Measurements from ENCODE around the gene RNPEP.
"Not testable (repeated sequence)": the region's sequence is repeated elsewhere in the genome, so short reads cannot be mapped to it uniquely, and the experiment has no call there.

RNPEP gene

GRCh38 chr1:202012544-202013478, 30.4 kb downstream of the RNPEP start:
- DNase-seq: no peak

DNA sequence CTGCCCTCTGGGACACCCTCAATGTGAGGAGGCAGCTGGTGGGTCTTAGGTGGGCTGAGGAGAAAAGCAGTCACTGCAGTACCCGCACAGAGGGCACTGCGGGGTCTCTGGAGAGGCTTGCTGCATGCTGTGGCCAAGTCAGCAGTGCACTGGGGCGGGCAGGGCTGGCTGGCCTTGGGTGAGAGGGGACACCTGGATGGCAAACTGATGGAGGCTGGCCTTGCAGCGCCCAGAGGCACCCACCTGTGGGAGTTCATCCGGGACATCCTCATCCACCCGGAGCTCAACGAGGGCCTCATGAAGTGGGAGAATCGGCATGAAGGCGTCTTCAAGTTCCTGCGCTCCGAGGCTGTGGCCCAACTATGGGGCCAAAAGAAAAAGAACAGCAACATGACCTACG, 31.2 kb downstream of the RNPEP start:
- no peak for DNase-seq

GRCh38 chr1:202014060-202014459, 31.6 kb downstream of the RNPEP start:
- no peak for DNase-seq

DNA sequence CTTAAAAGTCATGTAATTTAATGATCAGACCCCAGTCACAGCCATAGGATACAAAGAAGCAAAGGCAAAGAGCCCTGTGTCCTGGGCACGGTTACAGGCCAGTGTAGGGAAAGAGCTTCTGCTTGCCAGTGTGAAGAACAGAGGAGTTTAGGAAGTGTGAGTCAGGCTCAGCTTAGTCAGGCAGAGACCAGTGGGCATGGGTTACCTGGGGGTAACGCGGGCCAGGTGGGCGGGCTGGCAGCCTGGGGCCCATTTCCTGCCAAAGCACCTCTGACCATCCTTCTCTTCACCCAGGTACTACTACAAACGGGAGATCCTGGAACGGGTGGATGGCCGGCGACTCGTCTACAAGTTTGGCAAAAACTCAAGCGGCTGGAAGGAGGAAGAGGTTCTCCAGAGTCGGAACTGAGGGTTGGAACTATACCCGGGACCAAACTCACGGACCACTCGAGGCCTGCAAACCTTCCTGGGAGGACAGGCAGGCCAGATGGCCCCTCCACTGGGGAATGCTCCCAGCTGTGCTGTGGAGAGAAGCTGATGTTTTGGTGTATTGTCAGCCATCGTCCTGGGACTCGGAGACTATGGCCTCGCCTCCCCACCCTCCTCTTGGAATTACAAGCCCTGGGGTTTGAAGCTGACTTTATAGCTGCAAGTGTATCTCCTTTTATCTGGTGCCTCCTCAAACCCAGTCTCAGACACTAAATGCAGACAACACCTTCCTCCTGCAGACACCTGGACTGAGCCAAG, 32.6 kb downstream of the RNPEP start:
- DNase-seq: no peak

DNA sequence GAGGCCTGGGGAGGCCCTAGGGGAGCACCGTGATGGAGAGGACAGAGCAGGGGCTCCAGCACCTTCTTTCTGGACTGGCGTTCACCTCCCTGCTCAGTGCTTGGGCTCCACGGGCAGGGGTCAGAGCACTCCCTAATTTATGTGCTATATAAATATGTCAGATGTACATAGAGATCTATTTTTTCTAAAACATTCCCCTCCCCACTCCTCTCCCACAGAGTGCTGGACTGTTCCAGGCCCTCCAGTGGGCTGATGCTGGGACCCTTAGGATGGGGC, 33.2 kb downstream of the RNPEP start:
- DNase-seq: no peak

GRCh38 chr1:202016022-202016810, 33.8 kb downstream of the RNPEP start:
- peak; percentile 16 for DNase-seq

- no peak for DNase-seq
Measured at GRCh38 chr1:202016811-202017748, 34.6 kb downstream of the RNPEP start.

DNA sequence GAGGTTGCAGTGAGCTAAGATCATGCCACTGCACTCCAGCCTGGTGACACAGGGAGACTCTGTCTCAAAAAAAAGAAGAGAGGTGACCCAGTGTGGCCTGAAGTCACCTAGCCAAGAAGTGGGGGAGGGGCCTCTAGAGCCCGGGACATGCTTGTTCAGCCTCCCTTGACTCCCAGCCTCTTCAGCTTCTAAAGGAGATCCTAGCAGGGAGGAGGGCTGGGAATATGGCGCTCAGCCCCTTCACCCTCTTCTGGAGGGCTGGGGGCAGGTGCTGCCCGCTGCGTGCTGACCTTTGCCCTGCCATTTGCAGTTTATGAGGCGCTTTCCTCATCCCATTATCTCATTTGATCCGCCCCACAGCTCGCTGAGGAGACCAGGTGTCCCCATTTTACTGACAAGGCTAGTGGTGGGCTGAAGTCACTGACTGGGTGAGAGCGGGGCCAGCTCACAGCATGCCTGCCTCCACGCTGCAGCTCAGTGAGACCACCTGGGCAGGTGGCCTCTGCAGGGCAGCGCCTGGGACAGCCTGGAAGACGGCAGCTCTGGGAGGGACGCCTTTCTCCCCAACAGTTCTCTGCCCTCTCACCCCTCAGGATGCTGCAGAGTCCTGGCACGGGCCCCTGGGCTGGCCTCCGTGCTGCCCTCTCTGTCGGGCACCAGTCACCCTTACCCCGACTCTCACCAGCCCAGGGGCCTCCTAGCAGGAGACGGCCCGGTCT, 35.5 kb downstream of the RNPEP start:
- no peak for DNase-seq

- no peak for DNase-seq
Measured at GRCh38 chr1:202018468-202019234, 36.2 kb downstream of the RNPEP start.

GRCh38 chr1:202019235-202019558, 36.7 kb downstream of the RNPEP start:
- not testable (repeated sequence) for DNase-seq

DNA sequence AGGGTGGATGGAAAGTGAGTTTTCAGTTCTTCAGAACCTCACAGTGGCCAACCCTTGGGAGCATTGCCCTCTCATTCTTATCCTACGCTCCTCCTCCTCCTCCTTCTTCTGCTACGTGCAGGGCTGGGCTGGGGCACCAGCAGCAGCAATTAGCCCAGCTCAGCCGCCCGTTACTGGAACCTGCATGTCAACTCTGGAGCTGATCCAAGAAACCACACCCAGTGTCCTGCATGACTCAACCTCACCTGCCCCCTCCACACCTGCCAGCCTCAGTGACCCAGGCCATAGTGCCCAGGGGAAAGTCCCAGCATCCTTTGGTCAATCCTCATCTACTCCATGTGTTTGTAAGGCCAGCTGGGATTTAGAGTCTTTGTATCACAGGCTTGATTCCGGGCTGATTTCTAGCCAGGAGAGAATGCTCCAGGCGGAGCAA, 40.6 kb downstream of the RNPEP start:
- DNase-seq: no peak

GRCh38 chr1:202029171-202029665, 46.8 kb downstream of the RNPEP start:
- peak; percentile 89 for DNase-seq

DNA sequence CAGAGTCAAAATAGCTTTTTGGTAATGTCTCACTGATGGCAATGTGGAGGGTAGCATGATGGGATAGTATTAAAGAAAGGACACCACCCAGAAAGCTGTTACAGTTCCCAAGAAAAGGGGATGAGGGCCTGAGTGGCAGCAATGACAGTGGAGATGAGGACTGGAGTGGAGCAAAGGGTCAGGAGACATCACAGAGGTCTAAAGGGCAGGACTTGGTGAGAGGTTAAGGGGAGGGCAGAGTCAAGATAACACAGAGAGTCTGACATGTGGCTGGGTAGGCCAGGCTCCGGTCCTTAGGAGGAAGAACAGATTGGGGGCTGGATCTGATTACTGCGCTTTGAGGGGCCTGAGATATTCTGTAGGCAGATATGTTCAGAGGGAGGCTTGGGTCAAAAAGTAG, 47.3 kb downstream of the RNPEP start:
- no peak for DNase-seq

DNA sequence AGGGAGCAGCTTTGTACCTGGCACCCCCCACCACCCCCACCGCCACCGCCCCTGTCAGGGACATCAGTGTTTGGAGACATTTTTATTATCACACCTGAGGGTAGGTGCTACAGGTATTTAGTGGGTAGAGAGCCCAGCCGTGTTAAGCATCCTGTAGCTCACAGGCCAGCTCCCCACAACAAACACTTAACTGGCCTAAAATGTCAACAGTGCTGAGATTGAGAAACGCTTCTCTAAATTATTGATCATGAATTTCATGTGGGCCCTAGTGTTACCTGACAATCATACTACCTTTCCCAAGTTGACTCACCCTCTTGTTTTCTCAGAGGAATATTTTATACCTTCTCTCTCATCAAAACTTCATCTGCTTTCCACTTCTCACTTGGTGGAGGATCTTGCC, 49.3 kb downstream of the RNPEP start:
- DNase-seq: no peak

DNA sequence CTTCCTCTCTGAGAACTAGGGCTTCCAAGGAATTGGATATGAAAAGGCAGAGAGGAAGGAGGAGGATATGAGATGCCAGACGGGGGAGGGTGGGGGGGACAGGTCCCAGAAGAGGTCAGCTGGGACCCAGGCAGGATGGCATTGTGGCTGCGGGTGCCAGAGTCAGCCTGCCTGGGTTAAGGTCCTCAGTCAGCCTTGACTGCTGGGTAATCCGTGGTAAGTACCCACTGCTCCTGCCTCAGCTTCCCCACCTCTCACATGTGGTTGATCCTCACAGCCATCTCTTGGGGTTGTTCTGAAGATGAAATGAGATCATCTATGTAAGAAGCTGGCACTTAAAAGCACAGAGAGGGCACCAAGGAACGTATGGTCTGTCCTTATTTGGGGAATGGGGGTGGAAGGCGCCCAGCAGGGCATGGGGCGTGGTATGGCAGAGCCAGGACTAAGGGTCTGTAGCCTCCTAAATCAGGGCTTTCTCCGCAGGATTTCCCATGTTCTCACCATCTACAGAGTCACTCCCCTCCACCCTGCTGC, 51.8 kb downstream of the RNPEP start:
- DNase-seq: no peak

DNA sequence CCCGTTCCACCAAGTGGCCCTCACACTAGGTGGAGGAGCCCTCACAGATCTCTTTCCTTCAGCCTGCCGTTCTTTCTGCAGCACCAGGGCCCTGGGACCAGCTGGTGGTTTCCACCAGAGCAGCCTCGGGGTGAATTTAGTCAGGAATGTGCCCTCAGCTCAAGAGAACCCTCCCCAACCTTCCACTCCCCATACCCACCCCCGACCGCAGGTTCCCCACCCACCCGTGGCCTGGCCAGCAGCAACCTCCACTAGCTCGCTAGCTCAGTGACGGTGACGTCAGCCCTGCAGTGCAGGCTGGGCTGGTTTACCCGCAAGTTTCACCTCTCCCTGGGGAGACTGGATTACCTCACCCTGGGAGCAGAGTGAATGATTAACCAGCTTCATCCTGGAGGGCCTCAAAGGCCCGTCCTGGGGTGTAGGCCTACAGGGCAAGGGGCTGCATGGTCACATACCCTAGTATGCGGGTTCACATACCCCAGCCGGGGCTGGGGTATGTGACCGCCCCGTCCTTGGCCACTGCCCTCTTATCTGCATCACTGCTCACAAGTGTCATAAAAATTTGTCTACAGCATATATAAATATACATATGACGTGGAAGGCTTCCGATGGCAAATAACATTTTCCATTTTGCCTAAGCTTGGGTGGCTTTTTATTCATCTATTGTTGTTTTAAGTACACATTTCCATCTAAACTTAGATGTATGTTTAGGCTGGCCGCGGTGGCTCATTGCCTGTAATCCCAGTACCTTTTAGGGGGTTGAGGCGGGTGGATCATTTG, 52.4 kb downstream of the RNPEP start:
- DNase-seq: peak; percentile 95

DNA sequence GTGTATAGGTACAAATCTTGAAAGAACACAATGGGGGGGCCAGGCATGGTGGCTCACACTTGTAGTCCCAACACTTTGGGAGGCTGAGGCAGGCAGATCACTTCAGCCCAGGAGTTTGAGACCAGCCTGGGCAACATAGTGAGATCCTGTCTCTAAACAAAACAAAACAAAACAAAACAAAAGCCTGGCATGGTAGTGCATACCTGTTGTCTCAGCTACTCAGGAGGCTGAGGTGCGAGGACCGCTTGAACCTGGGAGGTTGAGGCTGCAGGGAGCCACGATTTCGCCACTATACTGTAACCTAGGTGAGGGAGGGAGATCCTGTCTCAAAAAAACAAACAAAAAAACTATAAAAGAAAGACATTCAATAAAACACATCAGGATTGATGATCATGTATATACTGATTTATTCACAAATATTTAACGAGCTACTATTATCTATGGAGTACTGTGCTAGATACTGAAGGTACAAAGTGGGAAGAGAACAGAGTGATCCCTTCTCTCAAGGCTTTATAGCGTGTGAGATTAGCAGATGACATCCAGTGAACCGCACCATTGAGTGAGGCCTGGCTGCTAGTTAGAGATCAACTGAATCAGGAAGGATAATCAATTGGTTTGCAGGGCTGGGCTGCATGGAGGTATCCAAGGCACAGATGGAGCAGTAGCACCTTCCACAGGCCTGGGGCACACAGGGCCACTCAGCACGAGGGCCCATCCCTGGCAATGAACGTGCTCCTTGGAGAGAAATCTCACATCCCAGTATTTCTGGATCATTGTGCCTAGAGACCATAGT, 54.3 kb downstream of the RNPEP start:
- DNase-seq: no peak

- DNase-seq: peak; percentile 19
Measured at GRCh38 chr1:202037706-202038296, 55.4 kb downstream of the RNPEP start.

Measured in fibroblast of skin of right biceps (primary cell).